PC-9 (cell line): ENCODE measurements around the gene RXRG.

Experiments used
- CTCF ChIP-seq: fragments of 200-600 bp; sonication (generic); conservative IDR thresholded peaks from 2 replicates; pipeline ENCODE4 v1.6.1; 2017; ENCODE audit warnings: mixed run types, antibody characterized with exemption, mild to moderate bottlenecking, moderate library complexity
- EZH2 ChIP-seq: fragments of 200-600 bp; sonication (generic); IDR thresholded peaks from 2 replicates; pipeline ENCODE4 v1.8.0; 2017; ENCODE audit warnings: antibody characterized with exemption, low read depth

- TF ChIP-seq CTCF: no peak
- TF ChIP-seq EZH2: no peak
Measured at GRCh38 chr1:165442053-165442452, 2.9 kb downstream of the RXRG start.
